Activated naive CD4-positive, alpha-beta T cell treated with anti-CD3 and anti-CD28 coated beads, Interleukin-2, amount 50 U/mL, for 24 hours (primary cell): ENCODE results near the gene AVPR1A.
"Not testable (repeated sequence)": the region's sequence is repeated elsewhere in the genome, so short reads cannot be mapped to it uniquely, and the experiment has no call there.

Experiments
- H3K27ac Mint-ChIP-seq: one replicate; pipeline ENCODE4 v1.8.0; 2021; ENCODE audit warnings: mild to moderate bottlenecking, mixed read lengths
- H3K27me3 Mint-ChIP-seq: one replicate; pipeline ENCODE4 v1.8.0; 2021; ENCODE audit warnings: mixed read lengths
- H3K36me3 Mint-ChIP-seq: one replicate; pipeline ENCODE4 v1.8.0; 2021; ENCODE audit warnings: mixed read lengths
- H3K4me1 Mint-ChIP-seq: one replicate; pipeline ENCODE4 v1.8.0; 2021; ENCODE audit warnings: mixed read lengths
- H3K4me3 Mint-ChIP-seq: one replicate; pipeline ENCODE4 v1.8.0; 2021; ENCODE audit warnings: mild to moderate bottlenecking, mixed read lengths
- H3K9me3 Mint-ChIP-seq: one replicate; pipeline ENCODE4 v1.8.0; 2021; ENCODE audit warnings: mixed read lengths

AVPR1A gene

DNA sequence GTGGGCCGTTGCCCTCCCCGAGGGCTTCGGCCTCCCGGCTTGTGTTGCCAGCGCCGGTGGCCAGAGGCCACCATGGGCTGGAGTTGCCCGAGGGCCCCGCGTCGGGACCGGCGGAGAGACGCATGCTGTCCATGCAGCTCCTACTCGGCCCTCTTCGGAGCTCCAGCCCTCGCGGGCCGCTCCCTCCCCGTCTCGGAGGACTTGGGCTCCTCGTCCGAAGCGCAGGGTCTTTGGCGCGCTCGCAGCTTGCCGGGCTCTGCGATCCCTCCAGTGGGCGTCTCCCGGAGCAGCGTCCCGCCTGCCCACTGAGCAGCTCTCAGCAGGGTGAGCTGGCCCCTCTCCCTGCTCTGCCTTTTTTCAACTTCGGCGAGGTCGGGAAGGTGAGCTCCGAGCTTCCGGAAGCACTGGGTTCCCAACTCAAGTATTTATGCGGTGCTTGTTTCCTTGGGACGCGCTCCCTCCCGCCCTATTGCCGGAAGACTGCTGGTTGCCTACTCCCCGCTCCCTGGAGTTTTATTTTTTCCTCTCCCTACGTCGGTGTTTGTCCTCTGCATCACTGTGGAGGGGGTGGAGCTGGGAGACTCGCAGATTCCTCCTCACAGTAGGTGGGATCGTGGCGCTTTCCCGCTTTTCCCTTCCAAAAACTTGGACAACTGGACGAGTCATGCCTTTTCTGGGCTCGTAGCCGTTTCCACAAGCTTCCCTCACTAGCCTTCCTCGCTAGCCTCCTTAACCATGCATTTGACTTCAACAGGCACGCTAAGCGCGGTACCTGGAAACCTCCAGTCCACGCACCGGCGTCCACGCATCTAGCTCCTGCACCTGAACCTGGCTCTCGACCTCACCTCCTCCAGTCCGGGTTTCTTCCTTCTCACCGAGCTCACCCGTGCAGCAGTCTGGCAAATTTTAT, at the start of gene AVPR1A:
Gene AVPR1A, minus strand, starts transcription at position 489 of the 910 bp plus-strand sequence. Its CDS starts 365 bp downstream, at position 124.
- H3K27me3 Mint-ChIP-seq, result peaks cover 38% of the 10 kb centered on the region
- no peak within 1 kb of the TSS for H3K27ac Mint-ChIP-seq
- H3K9me3 Mint-ChIP-seq, result no peaks in the 10 kb centered on the region
- H3K4me1 Mint-ChIP-seq, result peaks cover 10% of the 10 kb centered on the region
- no peaks in the 10 kb centered on the region for H3K36me3 Mint-ChIP-seq
- peak within 1 kb of the TSS; percentile 49 for H3K4me3 Mint-ChIP-seq

DNA sequence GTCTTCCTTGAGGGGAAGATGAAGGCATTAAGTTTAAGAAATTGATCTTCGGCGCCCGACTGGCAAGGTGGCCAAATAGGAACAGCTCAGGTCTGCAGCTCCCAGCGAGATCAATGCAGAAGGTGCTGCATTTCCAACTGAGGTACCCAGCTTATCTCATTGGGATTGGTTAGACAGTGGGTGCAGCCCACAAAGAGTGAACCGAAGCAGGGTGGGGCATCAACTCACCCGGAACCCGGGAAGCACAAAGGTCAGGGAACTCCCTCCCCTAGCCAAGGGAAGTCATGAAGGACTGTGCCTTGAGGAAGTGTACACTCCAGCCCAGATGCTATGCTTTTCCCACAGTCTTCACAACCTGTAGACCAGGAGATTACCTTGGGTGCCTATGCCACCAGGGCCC, 45.2 kb upstream of the AVPR1A start:
- H3K4me3 Mint-ChIP-seq, result no peak overlapping the region
- peaks cover 22% of the 10 kb centered on the region for H3K9me3 Mint-ChIP-seq
- no peak overlapping the region for H3K27ac Mint-ChIP-seq

DNA sequence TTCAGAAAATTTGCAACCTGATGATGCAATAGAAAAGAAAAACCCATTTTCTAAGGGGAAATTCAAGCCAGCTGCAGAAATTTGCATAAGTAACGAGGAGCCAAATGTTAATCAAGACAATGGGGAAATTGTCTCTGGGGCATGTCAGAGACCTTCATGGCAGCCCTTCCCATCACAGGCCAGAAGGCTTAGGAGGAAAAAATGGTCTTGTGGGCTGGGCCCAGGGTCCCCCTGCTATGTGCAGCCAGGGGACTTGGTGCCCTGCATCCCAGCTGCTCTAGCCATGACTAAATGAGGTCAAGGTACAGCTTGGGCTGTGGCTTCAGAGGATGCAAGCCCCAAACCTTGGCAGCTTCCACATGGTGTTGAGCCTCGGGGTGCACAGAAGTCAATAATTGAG, 28.2 kb upstream of the AVPR1A start:
- H3K4me3 Mint-ChIP-seq, result no peak overlapping the region
- peaks cover 13% of the 10 kb centered on the region for H3K9me3 Mint-ChIP-seq
- no peak overlapping the region for H3K27ac Mint-ChIP-seq

More for the DNA sequence above, 45.2 kb upstream of the AVPR1A start:
- Mint-ChIP-seq H3K4me1 (no peaks in the 10 kb centered on the region), H3K36me3 (no peaks in the 10 kb centered on the region), H3K27me3 (peaks cover 1% of the 10 kb centered on the region)

DNA sequence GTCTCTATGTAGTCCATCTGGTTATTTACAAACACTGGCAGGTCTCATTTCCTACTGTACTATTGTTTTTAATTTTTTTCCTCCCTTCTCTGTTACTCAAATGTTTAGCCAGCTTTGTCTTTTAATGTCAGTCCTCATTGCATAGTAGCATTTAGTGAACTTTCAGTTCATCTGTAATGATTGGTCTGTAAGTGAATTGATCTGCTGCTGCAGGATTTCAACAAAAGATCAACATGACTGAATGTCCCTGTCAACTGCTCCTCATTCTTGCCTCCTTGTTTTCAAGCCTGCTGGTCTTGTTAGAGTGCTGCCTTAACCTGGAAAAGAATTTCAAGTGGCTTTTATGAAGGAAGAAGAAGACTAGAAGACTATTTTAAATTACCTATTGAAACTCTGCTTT, 19.3 kb upstream of the AVPR1A start:
- Mint-ChIP-seq H3K27ac (no peak overlapping the region), H3K4me1 (no peaks in the 10 kb centered on the region), H3K4me3 (no peak overlapping the region), H3K27me3 (no peaks in the 10 kb centered on the region), H3K9me3 (peaks cover 4% of the 10 kb centered on the region), H3K36me3 (no peaks in the 10 kb centered on the region)

More for the DNA sequence above, 28.2 kb upstream of the AVPR1A start:
- no peaks in the 10 kb centered on the region for H3K27me3 Mint-ChIP-seq
- H3K36me3 Mint-ChIP-seq, result no peaks in the 10 kb centered on the region
- H3K4me1 Mint-ChIP-seq, result no peaks in the 10 kb centered on the region

DNA sequence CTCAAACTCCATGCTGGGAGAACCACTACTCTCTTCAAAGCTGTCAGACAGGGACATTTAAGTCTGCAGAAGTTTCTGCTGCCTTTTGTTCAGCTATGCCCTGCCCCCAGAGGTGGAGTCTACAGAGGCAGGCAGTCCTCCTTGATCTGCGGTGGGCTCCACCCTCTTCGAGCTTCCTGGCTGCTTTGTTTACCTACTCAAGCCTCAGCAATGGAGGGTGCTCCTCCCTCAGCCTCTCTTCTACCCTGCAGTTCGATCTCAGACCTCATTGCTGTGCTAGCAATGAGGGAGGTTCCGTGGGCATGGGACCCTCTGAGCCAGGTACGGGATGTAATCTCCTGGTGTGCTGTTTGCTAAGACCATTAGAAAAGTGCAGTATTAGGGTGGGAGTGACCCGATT, 16.7 kb upstream of the AVPR1A start:
- H3K27ac Mint-ChIP-seq, H3K4me1 Mint-ChIP-seq, H3K4me3 Mint-ChIP-seq, H3K36me3 Mint-ChIP-seq, H3K27me3 Mint-ChIP-seq, H3K9me3 Mint-ChIP-seq: not testable (repeated sequence)

DNA sequence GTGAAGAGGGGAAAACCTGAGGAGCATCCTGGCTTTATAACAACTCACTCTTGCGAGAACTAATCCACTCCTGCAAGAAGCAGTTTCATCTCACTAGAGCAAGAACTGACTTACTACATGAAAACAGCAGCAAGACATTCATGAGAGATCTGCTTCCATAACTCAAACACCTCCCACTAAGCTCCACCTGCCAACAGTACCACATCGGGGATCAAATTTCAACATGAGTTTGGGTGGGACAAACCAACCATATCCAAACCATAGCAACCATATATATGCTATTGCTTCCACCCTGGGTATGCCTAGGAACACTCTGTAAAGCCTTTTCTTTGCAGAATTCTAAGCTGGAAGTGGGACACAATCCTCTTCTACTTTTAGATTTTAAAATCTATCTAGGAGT, 13.9 kb upstream of the AVPR1A start:
- no peak overlapping the region for H3K27ac Mint-ChIP-seq
- H3K4me3 Mint-ChIP-seq, result no peak overlapping the region
- H3K27me3 Mint-ChIP-seq, result no peaks in the 10 kb centered on the region
- H3K9me3 Mint-ChIP-seq, result no peaks in the 10 kb centered on the region
- H3K4me1 Mint-ChIP-seq, result no peaks in the 10 kb centered on the region
- H3K36me3 Mint-ChIP-seq, result no peaks in the 10 kb centered on the region

DNA sequence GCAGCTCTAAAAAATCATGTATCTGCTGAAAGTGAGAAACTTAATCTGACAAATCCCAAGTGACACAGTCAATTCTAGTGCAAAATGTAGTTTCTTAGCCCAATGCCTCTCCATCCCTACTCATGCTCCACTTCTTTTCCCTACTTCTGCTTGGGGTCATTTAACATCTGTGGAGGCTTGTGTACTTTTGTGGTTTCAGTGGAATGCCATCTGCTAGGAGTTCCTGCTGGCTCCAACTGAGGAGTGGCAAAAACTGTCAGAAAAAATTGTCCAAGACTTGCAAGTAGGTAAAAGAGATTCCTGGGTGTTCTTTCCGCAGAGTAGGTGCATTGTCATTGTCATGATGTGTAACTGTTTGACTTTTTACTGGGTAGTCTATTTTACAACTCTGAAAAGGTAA, 12.5 kb upstream of the AVPR1A start:
- Mint-ChIP-seq H3K36me3 (no peaks in the 10 kb centered on the region), H3K9me3 (no peaks in the 10 kb centered on the region)

DNA sequence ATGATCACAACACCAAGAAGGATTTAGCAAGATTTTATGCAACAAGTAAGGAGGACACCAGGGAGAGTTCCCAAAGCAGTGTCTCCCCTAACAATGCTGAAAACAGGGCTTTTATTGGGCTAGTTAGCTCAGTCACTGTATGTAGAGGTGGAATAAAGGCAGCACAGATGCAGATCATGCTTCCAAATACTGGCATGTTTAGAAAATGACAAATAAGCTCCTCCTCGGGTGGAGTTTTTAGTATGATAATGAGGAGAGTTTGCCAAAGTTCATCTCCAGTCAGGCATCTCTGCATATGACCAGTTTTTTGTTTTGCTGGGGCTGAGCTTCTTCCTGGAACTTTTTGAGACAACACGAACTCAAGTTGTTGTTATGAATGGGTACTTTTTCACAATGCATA, 4.4 kb upstream of the AVPR1A start:
- Mint-ChIP-seq H3K4me3 (no peak overlapping the region), H3K9me3 (no peaks in the 10 kb centered on the region)

More for the DNA sequence above, 12.5 kb upstream of the AVPR1A start:
- Mint-ChIP-seq H3K27me3 (no peaks in the 10 kb centered on the region), H3K4me1 (no peaks in the 10 kb centered on the region), H3K27ac (no peak overlapping the region), H3K4me3 (no peak overlapping the region)

DNA sequence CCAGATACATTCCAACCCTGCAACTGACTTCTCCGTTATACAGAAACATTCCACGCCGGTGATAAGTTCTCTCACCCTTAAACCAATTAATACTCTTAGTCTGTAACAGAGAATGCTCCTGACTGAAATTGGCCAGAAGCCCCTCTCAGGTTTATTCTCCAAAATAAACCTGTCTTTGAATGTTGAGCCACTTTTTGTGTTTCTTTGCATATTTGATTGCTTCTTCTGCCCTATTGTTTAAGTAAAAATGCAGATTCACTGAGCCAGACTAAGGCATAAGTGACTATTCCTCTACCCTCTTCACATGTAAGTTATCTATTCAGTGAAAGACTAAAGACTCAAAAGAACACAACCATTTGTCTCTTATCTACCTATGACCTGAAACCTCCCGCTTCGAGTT, 3.6 kb upstream of the AVPR1A start:
- Mint-ChIP-seq H3K27me3 (peaks cover 31% of the 10 kb centered on the region), H3K4me3 (no peak overlapping the region), H3K4me1 (peaks cover 10% of the 10 kb centered on the region), H3K9me3 (no peaks in the 10 kb centered on the region), H3K36me3 (no peaks in the 10 kb centered on the region), H3K27ac (no peak overlapping the region)

More for the DNA sequence above, 4.4 kb upstream of the AVPR1A start:
- Mint-ChIP-seq H3K27ac (no peak overlapping the region), H3K27me3 (peaks cover 26% of the 10 kb centered on the region), H3K36me3 (no peaks in the 10 kb centered on the region), H3K4me1 (peaks cover 10% of the 10 kb centered on the region)

DNA sequence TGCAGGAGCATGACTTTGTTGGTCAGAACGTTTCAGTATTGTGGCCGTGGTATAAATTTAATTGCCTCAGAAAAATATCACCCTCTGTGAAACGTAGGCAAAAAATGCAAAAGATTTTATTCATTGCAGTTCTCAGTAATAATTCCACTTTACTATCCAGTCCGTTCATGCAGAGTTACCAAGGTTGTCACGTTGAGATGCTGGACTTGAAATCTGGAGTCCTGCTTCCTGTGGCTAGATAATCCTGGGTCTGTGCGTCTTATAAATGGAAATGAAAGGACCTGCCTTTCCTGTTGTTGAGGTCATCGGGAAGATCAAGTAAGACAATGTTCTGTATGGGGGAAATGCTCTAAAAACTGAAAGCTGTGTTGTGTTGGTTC, 1.3 kb upstream of the AVPR1A start:
- Mint-ChIP-seq H3K36me3 (no peaks in the 10 kb centered on the region), H3K4me1 (peaks cover 10% of the 10 kb centered on the region), H3K4me3 (no peak overlapping the region), H3K27me3 (peaks cover 38% of the 10 kb centered on the region), H3K9me3 (no peaks in the 10 kb centered on the region), H3K27ac (no peak overlapping the region)

DNA sequence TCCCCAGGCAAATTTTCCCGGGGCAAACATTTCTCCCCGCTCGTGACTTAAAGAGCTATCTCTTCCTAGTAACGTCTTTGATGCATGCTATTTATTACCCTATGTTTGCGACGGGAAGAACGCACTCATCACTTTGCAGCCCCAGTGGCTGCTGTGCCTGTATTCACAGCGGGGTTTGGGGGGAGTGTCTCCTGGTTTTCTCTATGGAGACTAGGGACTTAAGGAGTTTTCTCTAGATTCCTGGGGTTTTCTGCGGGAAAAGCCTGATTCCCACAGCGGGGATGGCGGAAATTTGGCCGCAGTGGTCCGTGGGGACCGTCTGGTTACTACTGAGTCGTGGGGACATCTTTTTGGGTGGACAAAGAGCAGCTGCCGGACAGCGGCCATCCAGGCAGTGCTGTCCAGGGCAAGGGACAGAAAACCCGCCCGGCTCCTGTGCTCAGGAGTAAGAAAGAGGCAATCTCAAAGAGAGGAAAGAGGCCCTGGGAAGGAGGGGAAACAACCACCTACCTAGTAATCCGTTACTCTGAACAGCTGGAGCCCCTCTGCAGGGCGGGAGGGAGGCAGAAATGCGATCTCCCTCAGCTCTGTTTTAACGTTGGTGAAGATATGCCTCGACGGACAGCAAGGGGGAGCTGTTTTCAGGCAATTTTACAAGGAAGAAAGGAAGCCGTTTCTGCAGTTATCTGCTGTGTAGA, 771 bp upstream of the AVPR1A start:
- Mint-ChIP-seq H3K4me1 (peaks cover 10% of the 10 kb centered on the region), H3K4me3 (peak overlapping the region; percentile 49), H3K27ac (no peak overlapping the region)

DNA sequence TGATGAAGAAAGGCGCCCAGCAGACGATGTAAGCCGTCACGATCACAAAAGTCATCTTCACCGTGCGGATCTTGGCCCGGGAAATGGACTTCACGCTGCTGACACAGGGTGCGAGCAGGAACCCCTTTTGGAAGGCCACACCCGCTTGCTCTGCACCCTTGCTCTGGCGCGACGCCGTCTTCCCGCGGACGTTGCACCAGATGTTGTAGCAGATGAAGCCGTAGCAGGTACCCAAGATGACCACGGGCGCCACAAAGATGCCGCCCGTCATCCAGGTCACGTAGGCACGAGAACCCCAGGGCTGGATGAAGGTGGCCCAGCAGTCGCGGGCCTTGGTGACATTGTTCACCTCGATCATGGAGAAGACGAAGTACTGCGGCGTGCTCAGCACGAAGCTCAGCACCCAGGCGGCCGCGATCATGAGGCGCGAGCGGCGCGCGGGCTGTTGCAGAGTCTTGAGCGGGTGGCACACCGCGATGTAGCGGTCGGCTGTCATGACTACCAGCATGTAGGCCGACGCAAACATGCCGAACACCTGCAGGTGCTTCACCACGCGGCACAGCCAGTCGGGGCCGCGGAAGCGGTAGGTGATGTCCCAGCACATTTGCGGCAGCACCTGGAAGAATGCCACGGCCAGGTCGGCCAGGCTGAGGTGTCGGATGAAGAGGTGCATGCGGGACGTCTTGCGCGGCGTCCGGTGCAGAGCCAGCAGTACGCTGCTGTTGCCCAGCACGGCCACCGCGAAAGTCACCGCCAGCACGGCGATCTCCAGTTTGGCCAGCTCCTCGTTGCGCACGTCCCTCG, 890 bp downstream of the AVPR1A start:
- Mint-ChIP-seq H3K9me3 (no peaks in the 10 kb centered on the region), H3K27me3 (peaks cover 38% of the 10 kb centered on the region), H3K4me1 (peaks cover 10% of the 10 kb centered on the region), H3K27ac (no peak overlapping the region), H3K36me3 (no peaks in the 10 kb centered on the region), H3K4me3 (peak overlapping the region; percentile 49)

More for the DNA sequence above, 771 bp upstream of the AVPR1A start:
- peaks cover 38% of the 10 kb centered on the region for H3K27me3 Mint-ChIP-seq
- no peaks in the 10 kb centered on the region for H3K36me3 Mint-ChIP-seq
- no peaks in the 10 kb centered on the region for H3K9me3 Mint-ChIP-seq

DNA sequence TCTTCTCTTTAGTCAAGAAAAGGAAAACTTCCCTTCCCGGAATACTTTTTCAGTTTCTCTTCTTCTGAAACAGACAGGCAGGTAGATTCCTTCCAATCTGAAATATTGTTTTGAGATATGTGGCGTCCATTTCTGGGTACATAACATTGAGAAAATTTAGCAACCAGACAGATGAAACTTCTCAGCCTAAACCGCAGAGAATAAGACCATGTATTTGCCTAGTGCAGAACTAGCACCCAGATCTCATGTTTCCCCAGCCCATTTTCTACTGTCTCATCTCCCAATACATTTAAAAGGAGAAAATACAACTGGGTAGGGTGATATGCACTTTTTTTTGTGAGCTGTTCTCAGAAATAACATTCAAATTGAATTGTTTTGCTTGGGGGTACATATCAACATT, 6.4 kb downstream of the AVPR1A start:
- Mint-ChIP-seq H3K36me3 (no peaks in the 10 kb centered on the region), H3K27me3 (peaks cover 6% of the 10 kb centered on the region), H3K27ac (no peak overlapping the region), H3K4me1 (no peaks in the 10 kb centered on the region), H3K4me3 (no peak overlapping the region), H3K9me3 (no peaks in the 10 kb centered on the region)

DNA sequence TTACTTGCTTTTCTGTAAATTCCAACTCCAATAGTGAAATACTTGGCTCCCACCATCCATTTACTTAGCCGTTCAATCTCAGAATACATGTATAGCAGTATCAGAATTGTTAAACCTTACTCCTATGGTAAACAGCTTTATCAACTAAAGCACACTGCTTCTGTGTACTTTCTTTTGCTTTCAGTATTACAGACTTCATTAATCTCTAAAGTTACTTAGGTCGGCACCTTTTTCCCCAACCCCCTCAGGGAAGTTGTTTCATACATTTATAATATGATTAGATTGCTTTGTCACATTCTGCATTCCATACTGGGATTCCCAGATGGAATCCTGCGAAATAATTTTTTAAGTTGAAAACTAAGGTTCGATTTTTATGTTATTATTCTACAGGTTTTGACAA, 12.5 kb downstream of the AVPR1A start:
- Mint-ChIP-seq H3K4me3 (no peak overlapping the region), H3K4me1 (no peaks in the 10 kb centered on the region), H3K27me3 (peaks cover 2% of the 10 kb centered on the region)

DNA sequence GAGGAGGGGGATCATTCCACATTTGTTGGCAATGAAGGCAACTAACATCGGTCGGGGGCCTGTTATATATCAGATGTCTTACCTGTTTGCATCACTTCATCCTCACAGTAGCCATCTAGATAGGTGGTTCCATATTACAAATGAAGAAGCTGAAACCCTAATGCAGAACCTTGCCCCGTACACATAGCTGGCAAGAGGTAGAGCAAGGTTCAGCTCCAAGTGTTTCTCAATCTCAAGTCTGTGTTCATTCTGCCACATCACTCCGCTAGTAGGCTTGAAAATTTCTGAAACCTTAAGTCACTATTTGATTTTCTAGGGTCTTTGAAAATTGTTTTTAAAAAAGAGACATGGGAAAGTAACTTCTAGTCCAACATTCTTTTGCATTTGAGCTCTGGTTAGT, 17.0 kb downstream of the AVPR1A start:
- no peaks in the 10 kb centered on the region for H3K36me3 Mint-ChIP-seq
- no peaks in the 10 kb centered on the region for H3K9me3 Mint-ChIP-seq
- no peak overlapping the region for H3K27ac Mint-ChIP-seq
- no peak overlapping the region for H3K4me3 Mint-ChIP-seq
- H3K4me1 Mint-ChIP-seq, result no peaks in the 10 kb centered on the region
- peaks cover 2% of the 10 kb centered on the region for H3K27me3 Mint-ChIP-seq

More for the DNA sequence above, 12.5 kb downstream of the AVPR1A start:
- H3K36me3 Mint-ChIP-seq, result no peaks in the 10 kb centered on the region
- no peaks in the 10 kb centered on the region for H3K9me3 Mint-ChIP-seq
- H3K27ac Mint-ChIP-seq, result no peak overlapping the region
